ENCODE results near the gene IPO5.

The IPO5 gene

DNA sequence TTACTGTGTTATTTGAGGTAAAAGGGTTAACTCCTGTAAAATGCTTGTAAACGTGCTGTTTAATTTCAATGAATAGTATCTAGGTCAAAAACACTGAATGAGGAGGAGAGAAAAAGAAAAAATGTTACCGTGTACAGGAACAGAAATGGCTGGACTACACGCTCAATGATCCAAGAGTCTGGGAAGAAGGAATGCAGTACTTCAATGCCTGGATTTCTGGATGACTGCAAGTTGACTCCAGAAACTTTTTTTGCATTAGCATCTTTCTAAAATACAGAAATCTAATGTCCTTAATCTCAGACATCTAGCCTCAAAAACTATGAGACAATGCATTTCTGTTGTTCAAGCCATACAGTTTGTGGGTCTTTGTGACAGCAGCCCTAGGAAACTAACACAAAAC lies 17.4 kb upstream of the IPO5 start:
- H3K4me3 ChIP-seq (ENCODE audit: control insufficient read depth in 1 of 7, extremely low read depth in 1 of 7, insufficient read depth in 4 of 7, low read depth in 2 of 7, low read length in 6 of 7), result no peak overlapping the region
- CTCF ChIA-PET, result no interaction called here
- POLR2A ChIA-PET, result no interaction called here
- no peaks in the 10 kb centered on the region for H3K4me1 ChIP-seq (ENCODE audit: control extremely low read depth in 1 of 4, control insufficient read depth in 4 of 4, insufficient read depth in 4 of 4, low read length in 3 of 4)
- H3K36me3 ChIP-seq (ENCODE audit: control insufficient read depth in 4 of 4, insufficient read depth in 4 of 4, low read length in 3 of 4), result no peaks in the 10 kb centered on the region
- 93% methylated on average over 2 of the region's 3 CpGs for WGBS (ENCODE audit: insufficient coverage)
- H3K27me3 ChIP-seq (replicated peaks in 2 of 5; ENCODE audit: control insufficient read depth in 4 of 5, insufficient read depth in 5 of 5, low read length in 4 of 5), result peaks cover 0 to 2% (median 0%) of the 10 kb centered on the region in 5 experiments
- no peaks in the 10 kb centered on the region for H3K9me3 ChIP-seq (ENCODE audit: control extremely low read depth in 1 of 5, control insufficient read depth in 4 of 5, insufficient read depth in 2 of 5, low read depth in 1 of 5, low read length in 4 of 5)
- no peak for DNase-seq
- no peak overlapping the region for H3K27ac ChIP-seq (ENCODE audit: insufficient read depth in 1 of 2, low read depth in 1 of 2, low read length in 2 of 2, poor library complexity in 1 of 2, severe bottlenecking in 2 of 2)

GRCh38 chr13:97938706-97939475 lies 14.6 kb upstream of the IPO5 start:
- no peak overlapping the region for H3K4me3 ChIP-seq (ENCODE audit: control insufficient read depth in 1 of 7, extremely low read depth in 1 of 7, insufficient read depth in 4 of 7, low read depth in 2 of 7, low read length in 6 of 7)
- 98% methylated on average over 3 of the region's 6 CpGs for WGBS (ENCODE audit: insufficient coverage)
- H3K27ac ChIP-seq (ENCODE audit: insufficient read depth in 1 of 2, low read depth in 1 of 2, low read length in 2 of 2, poor library complexity in 1 of 2, severe bottlenecking in 2 of 2), result no peak overlapping the region
- ChIA-PET POLR2A (no interaction called here), CTCF (no interaction called here)
- no peaks in the 10 kb centered on the region for H3K36me3 ChIP-seq (ENCODE audit: control insufficient read depth in 4 of 4, insufficient read depth in 4 of 4, low read length in 3 of 4)
- H3K9me3 ChIP-seq (ENCODE audit: control extremely low read depth in 1 of 5, control insufficient read depth in 4 of 5, insufficient read depth in 2 of 5, low read depth in 1 of 5, low read length in 4 of 5), result no peaks in the 10 kb centered on the region
- H3K4me1 ChIP-seq (ENCODE audit: control extremely low read depth in 1 of 4, control insufficient read depth in 4 of 4, insufficient read depth in 4 of 4, low read length in 3 of 4), result no peaks in the 10 kb centered on the region
- DNase-seq, result no peak
- H3K27me3 ChIP-seq (replicated peaks in 2 of 5; ENCODE audit: control insufficient read depth in 4 of 5, insufficient read depth in 5 of 5, low read length in 4 of 5), result peaks cover 0 to 2% (median 0%) of the 10 kb centered on the region in 5 experiments

- no peak for DNase-seq
- ChIA-PET CTCF (no interaction called here), POLR2A (no interaction called here)
- 90% methylated on average over 4 of the region's 5 CpGs for WGBS (ENCODE audit: insufficient coverage)
- Histone ChIP-seq H3K27ac (ENCODE audit: insufficient read depth in 1 of 2, low read depth in 1 of 2, low read length in 2 of 2, poor library complexity in 1 of 2, severe bottlenecking in 2 of 2) (no peak overlapping the region), H3K4me3 (ENCODE audit: control insufficient read depth in 1 of 7, extremely low read depth in 1 of 7, insufficient read depth in 4 of 7, low read depth in 2 of 7, low read length in 6 of 7) (no peak overlapping the region), H3K36me3 (ENCODE audit: control insufficient read depth in 4 of 4, insufficient read depth in 4 of 4, low read length in 3 of 4) (no peaks in the 10 kb centered on the region), H3K27me3 (replicated peaks in 2 of 5; ENCODE audit: control insufficient read depth in 4 of 5, insufficient read depth in 5 of 5, low read length in 4 of 5) (no peaks in the 10 kb centered on the region), H3K4me1 (ENCODE audit: control extremely low read depth in 1 of 4, control insufficient read depth in 4 of 4, insufficient read depth in 4 of 4, low read length in 3 of 4) (no peaks in the 10 kb centered on the region), H3K9me3 (ENCODE audit: control extremely low read depth in 1 of 5, control insufficient read depth in 4 of 5, insufficient read depth in 2 of 5, low read depth in 1 of 5, low read length in 4 of 5) (peaks cover 0 to 2% (median 0%) of the 10 kb centered on the region in 5 experiments)
Observed at GRCh38 chr13:97944396-97945029, 9.0 kb upstream of the IPO5 start.

DNA sequence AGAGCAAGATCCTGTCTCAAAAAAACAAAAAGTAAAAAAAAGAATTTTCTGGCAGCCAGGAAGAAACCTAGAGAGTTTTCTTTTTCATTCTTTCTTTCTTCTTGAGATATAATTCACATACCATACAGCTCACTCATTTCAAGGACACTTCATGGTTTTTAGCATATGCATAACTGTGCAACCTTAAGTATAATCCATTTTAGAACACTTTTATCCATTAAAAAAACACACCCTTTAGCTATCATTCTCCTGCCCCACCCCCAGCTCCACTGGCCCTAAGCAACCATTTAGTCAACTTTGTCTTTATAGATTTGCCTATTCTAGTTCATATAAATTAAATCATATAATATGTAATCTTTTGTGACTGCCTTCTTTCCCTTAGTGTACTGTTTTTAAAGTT lies 8.1 kb upstream of the IPO5 start:
- DNase-seq, result no peak
- no peak overlapping the region for H3K27ac ChIP-seq (ENCODE audit: insufficient read depth in 1 of 2, low read depth in 1 of 2, low read length in 2 of 2, poor library complexity in 1 of 2, severe bottlenecking in 2 of 2)
- H3K9me3 ChIP-seq (ENCODE audit: control extremely low read depth in 1 of 5, control insufficient read depth in 4 of 5, insufficient read depth in 2 of 5, low read depth in 1 of 5, low read length in 4 of 5), result peaks cover 0 to 3% (median 1%) of the 10 kb centered on the region in 5 experiments
- H3K4me3 ChIP-seq (ENCODE audit: control insufficient read depth in 1 of 7, extremely low read depth in 1 of 7, insufficient read depth in 4 of 7, low read depth in 2 of 7, low read length in 6 of 7), result no peak overlapping the region
- ChIA-PET POLR2A (no interaction called here), CTCF (no interaction called here)
- no peaks in the 10 kb centered on the region for H3K36me3 ChIP-seq (ENCODE audit: control insufficient read depth in 4 of 4, insufficient read depth in 4 of 4, low read length in 3 of 4)
- no peaks in the 10 kb centered on the region for H3K27me3 ChIP-seq (replicated peaks in 2 of 5; ENCODE audit: control insufficient read depth in 4 of 5, insufficient read depth in 5 of 5, low read length in 4 of 5)
- H3K4me1 ChIP-seq (ENCODE audit: control extremely low read depth in 1 of 4, control insufficient read depth in 4 of 4, insufficient read depth in 4 of 4, low read length in 3 of 4), result no peaks in the 10 kb centered on the region

DNA sequence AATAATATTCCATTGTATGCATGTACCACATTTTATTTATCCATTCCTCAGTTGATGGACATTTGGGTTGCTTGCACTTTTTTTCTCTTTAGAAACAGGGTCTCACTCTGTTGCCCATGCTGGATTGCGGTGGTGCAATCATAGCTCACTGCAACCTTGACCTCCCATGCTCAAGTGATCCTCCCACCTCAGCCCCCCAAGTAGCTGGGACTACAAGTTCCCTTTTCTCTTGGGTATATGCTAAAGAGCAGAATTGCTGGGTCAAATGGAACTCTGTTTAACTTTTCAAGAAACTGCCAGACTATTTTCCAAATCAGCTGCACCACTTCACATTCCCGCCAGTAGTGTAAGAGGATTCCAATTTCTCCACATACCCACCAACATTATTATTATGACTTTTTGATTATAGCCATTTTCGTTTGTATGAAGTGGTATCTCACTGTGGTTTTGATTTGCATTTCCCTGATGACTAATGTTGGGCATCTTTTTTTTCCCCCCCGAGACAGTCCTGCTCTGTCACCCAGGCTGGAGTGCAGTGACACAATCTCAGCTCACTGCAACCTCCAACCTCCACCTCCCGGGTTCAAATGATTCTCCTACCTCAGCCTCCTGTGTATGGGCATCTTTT lies 7.6 kb upstream of the IPO5 start:
- ChIA-PET POLR2A (no interaction called here), CTCF (no interaction called here)
- 94% methylated on average over 2 of the region's 5 CpGs for WGBS (ENCODE audit: insufficient coverage)

DNA sequence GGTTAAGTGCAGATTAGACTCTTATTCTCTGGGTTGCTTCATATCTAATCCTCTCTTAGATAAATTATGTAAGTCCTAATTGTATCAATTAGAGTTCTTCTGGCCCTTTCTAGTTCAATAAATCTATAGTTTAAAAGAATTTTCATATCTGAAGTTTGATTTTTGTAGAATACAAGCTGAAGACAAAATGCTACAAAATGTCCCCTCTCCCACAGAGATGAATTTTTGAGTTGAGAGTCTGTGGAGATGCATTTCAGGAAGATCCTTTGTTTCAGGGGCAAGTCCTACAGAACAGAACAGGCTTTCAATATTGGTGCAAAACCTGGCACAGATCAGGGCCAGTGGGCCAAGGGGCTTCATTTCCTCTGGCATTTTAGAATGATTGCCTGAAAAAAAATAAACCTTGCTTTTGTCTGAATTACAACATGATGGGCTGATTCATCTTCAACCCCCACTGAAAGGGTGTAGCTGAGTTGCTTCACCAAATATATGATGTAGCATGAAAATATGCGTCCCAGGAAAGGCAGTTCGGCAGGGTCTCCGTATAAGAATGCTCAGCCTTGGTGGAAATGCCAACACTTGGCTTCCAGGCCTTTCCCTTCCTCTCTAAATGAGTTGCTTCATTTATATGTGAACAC lies 6.4 kb upstream of the IPO5 start:
- no peak for DNase-seq
- no peaks in the 10 kb centered on the region for H3K27me3 ChIP-seq (replicated peaks in 2 of 5; ENCODE audit: control insufficient read depth in 4 of 5, insufficient read depth in 5 of 5, low read length in 4 of 5)
- peaks cover 0 to 5% (median 1%) of the 10 kb centered on the region in 5 experiments for H3K9me3 ChIP-seq (ENCODE audit: control extremely low read depth in 1 of 5, control insufficient read depth in 4 of 5, insufficient read depth in 2 of 5, low read depth in 1 of 5, low read length in 4 of 5)
- no peaks in the 10 kb centered on the region for H3K36me3 ChIP-seq (ENCODE audit: control insufficient read depth in 4 of 4, insufficient read depth in 4 of 4, low read length in 3 of 4)
- no peaks in the 10 kb centered on the region for H3K4me1 ChIP-seq (ENCODE audit: control extremely low read depth in 1 of 4, control insufficient read depth in 4 of 4, insufficient read depth in 4 of 4, low read length in 3 of 4)
- H3K27ac ChIP-seq (ENCODE audit: insufficient read depth in 1 of 2, low read depth in 1 of 2, low read length in 2 of 2, poor library complexity in 1 of 2, severe bottlenecking in 2 of 2), result no peak overlapping the region
- ChIA-PET POLR2A (no interaction called here), CTCF (no interaction called here)
- H3K4me3 ChIP-seq (ENCODE audit: control insufficient read depth in 1 of 7, extremely low read depth in 1 of 7, insufficient read depth in 4 of 7, low read depth in 2 of 7, low read length in 6 of 7), result no peak overlapping the region
- WGBS (ENCODE audit: insufficient coverage), result 100% methylated on average over 3 of the region's 3 CpGs

More for the DNA sequence above, 7.6 kb upstream of the IPO5 start:
- Histone ChIP-seq H3K4me1 (ENCODE audit: control extremely low read depth in 1 of 4, control insufficient read depth in 4 of 4, insufficient read depth in 4 of 4, low read length in 3 of 4) (no peaks in the 10 kb centered on the region), H3K9me3 (ENCODE audit: control extremely low read depth in 1 of 5, control insufficient read depth in 4 of 5, insufficient read depth in 2 of 5, low read depth in 1 of 5, low read length in 4 of 5) (peaks cover 0 to 5% (median 1%) of the 10 kb centered on the region in 5 experiments), H3K4me3 (ENCODE audit: control insufficient read depth in 1 of 7, extremely low read depth in 1 of 7, insufficient read depth in 4 of 7, low read depth in 2 of 7, low read length in 6 of 7) (no peak overlapping the region), H3K27me3 (replicated peaks in 2 of 5; ENCODE audit: control insufficient read depth in 4 of 5, insufficient read depth in 5 of 5, low read length in 4 of 5) (no peaks in the 10 kb centered on the region), H3K27ac (ENCODE audit: insufficient read depth in 1 of 2, low read depth in 1 of 2, low read length in 2 of 2, poor library complexity in 1 of 2, severe bottlenecking in 2 of 2) (no peak overlapping the region), H3K36me3 (ENCODE audit: control insufficient read depth in 4 of 4, insufficient read depth in 4 of 4, low read length in 3 of 4) (no peaks in the 10 kb centered on the region)
- no peak for DNase-seq

DNA sequence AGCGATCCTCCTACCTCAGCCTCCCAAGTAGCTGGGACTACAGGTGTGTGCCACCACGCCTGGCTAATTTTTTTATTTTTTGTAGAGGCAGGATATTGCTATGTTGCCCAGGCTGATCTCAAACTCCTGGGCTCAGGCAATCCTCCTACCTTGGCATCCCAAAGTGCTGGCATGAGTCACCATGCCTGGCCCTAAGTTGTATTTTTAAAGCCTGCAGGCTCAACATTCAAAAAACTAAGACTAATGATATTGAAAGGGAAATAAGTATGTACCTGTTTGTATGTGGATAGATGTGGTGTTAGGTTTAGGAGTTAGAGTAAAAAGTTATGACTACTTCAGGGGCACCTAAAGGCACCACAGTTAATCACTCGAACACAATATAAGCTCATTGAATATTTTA lies 5.4 kb upstream of the IPO5 start:
- H3K36me3 ChIP-seq (ENCODE audit: control insufficient read depth in 4 of 4, insufficient read depth in 4 of 4, low read length in 3 of 4), result no peaks in the 10 kb centered on the region
- no peak overlapping the region for H3K4me3 ChIP-seq (ENCODE audit: control insufficient read depth in 1 of 7, extremely low read depth in 1 of 7, insufficient read depth in 4 of 7, low read depth in 2 of 7, low read length in 6 of 7)
- 100% methylated on average over 1 of the region's 3 CpGs for WGBS (ENCODE audit: insufficient coverage)
- H3K27ac ChIP-seq (ENCODE audit: insufficient read depth in 1 of 2, low read depth in 1 of 2, low read length in 2 of 2, poor library complexity in 1 of 2, severe bottlenecking in 2 of 2), result no peak overlapping the region
- no peaks in the 10 kb centered on the region for H3K27me3 ChIP-seq (replicated peaks in 2 of 5; ENCODE audit: control insufficient read depth in 4 of 5, insufficient read depth in 5 of 5, low read length in 4 of 5)
- DNase-seq, result no peak
- H3K4me1 ChIP-seq (ENCODE audit: control extremely low read depth in 1 of 4, control insufficient read depth in 4 of 4, insufficient read depth in 4 of 4, low read length in 3 of 4), result no peaks in the 10 kb centered on the region
- peaks cover 0 to 5% (median 1%) of the 10 kb centered on the region in 5 experiments for H3K9me3 ChIP-seq (ENCODE audit: control extremely low read depth in 1 of 5, control insufficient read depth in 4 of 5, insufficient read depth in 2 of 5, low read depth in 1 of 5, low read length in 4 of 5)
- ChIA-PET POLR2A (interaction anchor here (0.7 kb wide), 1 partner anchor 19 kb away, joined by 5 read pairs; no protein-coding TSS in a partner anchor), CTCF (no interaction called here)
